ENCODE data around the gene SLC1A4.
"Not testable (repeated sequence)": the region's sequence is repeated elsewhere in the genome, so short reads cannot be mapped to it uniquely, and the experiment has no call there.

SLC1A4 gene

GRCh38 chr2:64966017-64966416, 23.2 kb upstream of the SLC1A4 start:
- DNase-seq (ENCODE audit: insufficient read length, low spot score) = no peak
- FAIRE-seq = no peak
- TF ChIP-seq, protein P1, sequence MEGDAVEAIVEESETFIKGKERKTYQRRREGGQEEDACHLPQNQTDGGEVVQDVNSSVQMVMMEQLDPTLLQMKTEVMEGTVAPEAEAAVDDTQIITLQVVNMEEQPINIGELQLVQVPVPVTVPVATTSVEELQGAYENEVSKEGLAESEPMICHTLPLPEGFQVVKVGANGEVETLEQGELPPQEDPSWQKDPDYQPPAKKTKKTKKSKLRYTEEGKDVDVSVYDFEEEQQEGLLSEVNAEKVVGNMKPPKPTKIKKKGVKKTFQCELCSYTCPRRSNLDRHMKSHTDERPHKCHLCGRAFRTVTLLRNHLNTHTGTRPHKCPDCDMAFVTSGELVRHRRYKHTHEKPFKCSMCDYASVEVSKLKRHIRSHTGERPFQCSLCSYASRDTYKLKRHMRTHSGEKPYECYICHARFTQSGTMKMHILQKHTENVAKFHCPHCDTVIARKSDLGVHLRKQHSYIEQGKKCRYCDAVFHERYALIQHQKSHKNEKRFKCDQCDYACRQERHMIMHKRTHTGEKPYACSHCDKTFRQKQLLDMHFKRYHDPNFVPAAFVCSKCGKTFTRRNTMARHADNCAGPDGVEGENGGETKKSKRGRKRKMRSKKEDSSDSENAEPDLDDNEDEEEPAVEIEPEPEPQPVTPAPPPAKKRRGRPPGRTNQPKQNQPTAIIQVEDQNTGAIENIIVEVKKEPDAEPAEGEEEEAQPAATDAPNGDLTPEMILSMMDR (IDR thresholded peaks at IDR 0.05; ENCODE audit: insufficient read depth, missing control alignments) = no peak

DNA sequence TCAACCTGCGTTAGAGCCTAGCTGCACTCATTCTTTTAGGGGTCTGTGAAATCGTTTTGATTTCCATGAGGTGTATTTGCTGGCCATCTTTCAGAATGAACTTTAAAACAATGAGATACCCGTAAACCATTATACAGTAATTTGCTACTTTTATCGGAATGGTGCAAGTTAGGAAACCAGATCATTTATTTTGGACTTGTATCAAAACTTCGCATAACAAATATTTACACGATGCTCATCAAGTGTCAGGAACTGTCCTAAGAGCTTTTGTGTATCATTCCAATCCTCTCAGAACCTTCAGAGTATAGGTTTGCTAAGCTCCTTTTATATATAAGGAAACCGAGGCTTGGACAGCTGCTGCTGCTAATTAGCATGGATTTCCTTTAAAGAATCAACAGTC, 22.4 kb upstream of the SLC1A4 start:
- DNase-seq (ENCODE audit: insufficient read length, low spot score) = no peak
- FAIRE-seq = no peak
- TF ChIP-seq, protein P1 (IDR thresholded peaks at IDR 0.05; ENCODE audit: insufficient read depth, missing control alignments) = no peak

- TF ChIP-seq, protein P1 (IDR thresholded peaks at IDR 0.05; ENCODE audit: insufficient read depth, missing control alignments) = no peak
- FAIRE-seq (no peak), DNase-seq (ENCODE audit: insufficient read length, low spot score) (no peak)
These were observed 21.6 kb upstream of the SLC1A4 start for GRCh38 chr2:64967601-64968000.

GRCh38 chr2:64969086-64969485, 20.1 kb upstream of the SLC1A4 start:
- not testable (repeated sequence) for FAIRE-seq; DNase-seq (ENCODE audit: insufficient read length, low spot score)

DNA sequence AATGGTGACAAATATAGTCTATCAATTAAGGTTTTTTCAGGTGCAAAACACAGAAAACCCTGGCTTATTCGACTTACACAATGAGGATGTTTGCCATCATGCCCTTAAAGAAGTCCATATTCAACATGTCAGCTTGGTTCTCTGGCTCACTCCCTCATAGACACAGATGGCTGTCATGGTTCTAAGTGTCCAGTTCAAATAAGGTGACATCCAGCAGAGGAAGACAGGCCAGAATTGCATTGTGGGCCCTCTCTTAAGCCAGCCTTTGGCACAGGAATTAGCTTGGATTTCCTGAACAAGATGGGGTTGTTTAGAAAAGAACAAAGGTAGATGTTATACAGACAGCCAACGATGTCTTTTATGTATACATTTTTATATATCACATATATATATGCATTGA, 18.7 kb upstream of the SLC1A4 start:
- DNase-seq (ENCODE audit: insufficient read length, low spot score) (no peak), FAIRE-seq (no peak)
- TF ChIP-seq, protein P1 (IDR thresholded peaks at IDR 0.05; ENCODE audit: insufficient read depth, missing control alignments) = no peak

- FAIRE-seq (no peak), DNase-seq (ENCODE audit: insufficient read length, low spot score) (no peak)
- TF ChIP-seq, protein P1 (IDR thresholded peaks at IDR 0.05; ENCODE audit: insufficient read depth, missing control alignments) = no peak
These were observed 16.8 kb upstream of the SLC1A4 start for GRCh38 chr2:64972426-64972825.

DNA sequence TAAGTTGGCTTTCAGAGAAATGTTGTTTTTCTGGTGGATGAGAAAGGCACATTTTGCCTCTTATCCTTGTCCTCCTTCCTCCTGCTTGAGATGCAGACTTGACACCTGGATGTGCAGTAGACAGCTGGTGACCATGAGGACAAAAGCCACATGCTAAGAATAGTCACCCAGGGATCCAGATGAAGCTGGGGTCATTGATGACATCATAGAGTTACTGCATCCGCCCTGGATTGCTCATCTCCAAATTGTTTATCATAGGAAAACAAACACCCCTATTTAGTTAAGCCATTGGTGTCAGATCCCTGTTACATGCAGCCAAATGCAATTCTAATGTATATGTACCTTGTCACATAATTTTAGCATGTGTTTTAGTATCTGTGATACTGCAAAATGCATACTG, 16.3 kb upstream of the SLC1A4 start:
- DNase-seq (ENCODE audit: insufficient read length, low spot score) (no peak), FAIRE-seq (no peak)
- TF ChIP-seq, protein P1 (IDR thresholded peaks at IDR 0.05; ENCODE audit: insufficient read depth, missing control alignments) = no peak

DNA sequence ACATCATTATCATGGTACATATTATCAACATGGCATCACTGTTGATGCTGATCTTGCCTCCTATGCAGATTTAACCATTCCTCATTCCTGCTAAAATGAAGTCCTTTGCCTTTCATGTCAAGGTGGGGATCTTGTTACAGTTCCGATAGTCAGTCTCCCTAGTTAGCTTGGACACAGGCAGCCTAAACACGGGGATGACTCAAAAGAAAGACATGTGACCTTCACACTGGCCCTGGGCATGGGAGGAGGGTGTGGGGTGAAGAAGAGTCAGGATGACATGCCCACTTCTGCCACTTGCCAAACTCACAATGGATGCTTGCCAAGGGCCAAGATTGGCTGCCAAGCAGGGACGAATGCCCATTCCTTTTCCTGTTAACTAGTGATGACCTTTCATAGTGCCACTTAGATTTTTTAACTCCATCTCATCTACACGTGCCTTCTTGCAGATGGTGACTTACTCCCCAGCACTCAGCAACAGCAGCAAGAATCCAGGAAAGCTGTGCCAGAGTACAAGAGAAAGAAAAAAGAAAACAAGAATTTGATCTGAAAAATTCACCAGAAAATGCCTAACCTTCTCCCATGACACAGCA, 13.9 kb upstream of the SLC1A4 start:
- TF ChIP-seq, protein P1 (IDR thresholded peaks at IDR 0.05; ENCODE audit: insufficient read depth, missing control alignments) = no peak
- FAIRE-seq (no peak), DNase-seq (ENCODE audit: insufficient read length, low spot score) (no peak)
